GM12874 (cell line): ENCODE results near the gene KCNK13.

Source experiments
- TF ChIP-seq, protein P1 (sequence below): IDR thresholded peaks from 2 replicates; pipeline ENCODE4 v1.5.1; 2011; ENCODE audit warnings: low read depth, mild to moderate bottlenecking, control low read depth, low read length, moderate library complexity; ENCODE audit not compliant: insufficient read depth

Gene KCNK13

GRCh38 chr14:90114554-90114953, 52.8 kb downstream of the KCNK13 start:
- TF ChIP-seq, protein P1, sequence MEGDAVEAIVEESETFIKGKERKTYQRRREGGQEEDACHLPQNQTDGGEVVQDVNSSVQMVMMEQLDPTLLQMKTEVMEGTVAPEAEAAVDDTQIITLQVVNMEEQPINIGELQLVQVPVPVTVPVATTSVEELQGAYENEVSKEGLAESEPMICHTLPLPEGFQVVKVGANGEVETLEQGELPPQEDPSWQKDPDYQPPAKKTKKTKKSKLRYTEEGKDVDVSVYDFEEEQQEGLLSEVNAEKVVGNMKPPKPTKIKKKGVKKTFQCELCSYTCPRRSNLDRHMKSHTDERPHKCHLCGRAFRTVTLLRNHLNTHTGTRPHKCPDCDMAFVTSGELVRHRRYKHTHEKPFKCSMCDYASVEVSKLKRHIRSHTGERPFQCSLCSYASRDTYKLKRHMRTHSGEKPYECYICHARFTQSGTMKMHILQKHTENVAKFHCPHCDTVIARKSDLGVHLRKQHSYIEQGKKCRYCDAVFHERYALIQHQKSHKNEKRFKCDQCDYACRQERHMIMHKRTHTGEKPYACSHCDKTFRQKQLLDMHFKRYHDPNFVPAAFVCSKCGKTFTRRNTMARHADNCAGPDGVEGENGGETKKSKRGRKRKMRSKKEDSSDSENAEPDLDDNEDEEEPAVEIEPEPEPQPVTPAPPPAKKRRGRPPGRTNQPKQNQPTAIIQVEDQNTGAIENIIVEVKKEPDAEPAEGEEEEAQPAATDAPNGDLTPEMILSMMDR = no peak

DNA sequence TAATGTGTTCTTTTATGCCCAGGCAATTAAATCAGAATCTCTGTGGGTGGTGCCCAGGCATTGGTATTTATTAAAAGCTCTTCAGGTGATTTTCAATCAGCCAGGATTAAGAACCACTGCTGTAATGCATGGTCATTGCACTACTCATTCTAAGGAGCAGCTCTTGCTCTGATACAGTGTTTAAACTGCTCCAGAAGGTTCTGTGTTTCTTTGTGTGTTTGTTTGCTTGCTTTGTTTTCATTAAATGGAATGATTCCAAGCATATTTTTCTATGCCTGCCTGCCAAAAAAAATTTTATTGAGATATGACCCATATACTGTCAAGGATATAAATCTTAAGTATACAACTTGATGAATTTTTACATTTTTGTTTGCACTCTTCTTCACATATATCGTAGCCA, 54.0 kb downstream of the KCNK13 start:
- TF ChIP-seq, protein P1 = no peak

DNA sequence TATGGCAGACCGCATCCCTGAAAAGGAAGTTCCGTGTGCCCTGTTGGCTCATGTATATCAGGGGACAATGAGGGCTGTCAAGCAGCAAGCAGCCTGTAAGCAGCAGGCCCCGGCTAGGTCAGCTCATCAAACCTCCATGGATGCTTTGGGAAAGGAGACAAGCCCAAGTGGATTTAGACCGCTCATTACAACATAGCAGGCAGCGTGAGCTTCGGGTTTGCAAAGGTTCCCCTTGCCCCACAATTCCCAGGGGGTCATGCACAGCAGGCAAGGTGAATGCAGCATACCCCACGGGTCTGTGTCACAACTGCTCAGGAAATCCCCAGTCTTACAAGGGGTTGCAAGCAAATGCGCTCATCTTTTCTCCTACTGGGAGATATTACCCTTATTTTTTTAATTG, 54.6 kb downstream of the KCNK13 start:
- TF ChIP-seq, protein P1 = no peak

DNA sequence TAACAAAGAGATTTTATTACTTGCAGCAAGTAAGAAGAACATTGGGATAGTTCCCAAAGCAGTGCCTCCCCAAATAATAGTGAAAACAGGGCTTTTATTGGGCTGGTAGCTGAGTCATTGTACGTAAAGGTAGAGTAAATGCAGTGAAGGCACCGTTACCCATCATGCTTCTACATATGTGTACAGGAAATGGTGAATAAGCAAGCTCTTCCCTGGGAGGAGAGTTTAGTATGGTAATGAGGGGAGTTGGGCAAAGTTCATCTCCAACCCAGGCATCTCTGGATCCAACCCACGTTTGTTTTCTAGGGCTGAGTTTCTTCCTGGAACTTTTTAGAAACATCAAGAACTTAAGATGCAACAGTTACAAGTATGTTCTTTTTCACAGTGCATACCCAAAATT, 56.2 kb downstream of the KCNK13 start:
- TF ChIP-seq, protein P1 = no peak

DNA sequence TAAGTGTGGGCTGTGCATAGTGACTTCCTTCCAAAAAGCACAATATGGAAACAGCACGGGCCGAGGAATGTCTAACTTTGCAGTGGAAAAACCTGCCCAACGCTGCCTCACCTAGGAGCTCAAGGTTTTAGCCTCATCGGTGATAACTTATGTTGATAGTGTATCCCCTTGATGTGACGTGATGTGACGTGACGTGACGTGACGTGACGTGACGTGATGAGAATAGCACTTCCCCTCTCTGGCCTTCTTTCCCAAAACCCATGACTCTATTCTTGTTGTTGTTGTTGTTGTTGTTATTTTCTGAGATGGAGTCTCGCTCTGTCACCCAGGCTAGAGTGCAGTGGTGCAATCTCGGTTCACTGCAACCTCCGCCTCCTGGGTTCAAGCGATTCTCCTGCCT, 64.5 kb downstream of the KCNK13 start:
- TF ChIP-seq, protein P1 = no peak

- TF ChIP-seq, protein P1 = no peak
These were observed 71.2 kb downstream of the KCNK13 start for GRCh38 chr14:90132821-90133570.

GRCh38 chr14:90136904-90137303, 75.1 kb downstream of the KCNK13 start:
- TF ChIP-seq, protein P1 = no peak

DNA sequence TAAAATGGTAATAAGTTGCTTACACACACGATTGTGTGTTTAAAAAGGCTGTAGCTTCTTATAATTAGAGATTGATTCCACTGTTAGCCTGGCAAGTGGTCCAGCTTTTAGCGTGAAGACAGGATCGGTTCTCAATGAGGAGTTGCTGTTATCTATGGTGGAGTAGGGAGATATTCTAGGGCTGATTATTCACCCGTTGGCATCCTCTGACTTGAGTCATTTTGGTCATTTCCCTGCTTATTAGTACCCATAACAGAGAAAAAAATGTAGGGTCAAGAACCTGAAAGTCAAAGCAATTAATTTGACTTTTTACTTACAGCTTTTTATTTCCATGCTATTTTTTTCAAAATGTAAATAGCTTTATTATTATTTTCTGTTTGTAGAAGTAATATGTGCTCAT, 76.0 kb downstream of the KCNK13 start:
- TF ChIP-seq, protein P1 = no peak
